Endothelial cell of umbilical vein (primary cell): ENCODE data around the gene KSR1. TPM values are rescaled to one million over a fixed set of nuclear protein-coding genes. Genes with fewer than 3 reads are reported as not detected.

ENCODE experiments used
- BruUV-seq: library from RNA; stranded (reverse); fragments of 400-500 nt; replicated peaks from 2 replicates; lab custom pipeline; 2021; lab: Mats Ljungman, UMichigan
- CTCF ChIA-PET: fragments of 300-600, 350-600 bp; sonication (Branson Sonifier 250); formaldehyde crosslinking; loops from one replicate; lab custom pipeline; 2021; ENCODE audit warnings: antibody characterized with exemption, inconsistent platforms; lab: Charles Lee
- POLR2A ChIA-PET: fragments of 300-600, 350-600 bp; sonication (Branson Sonifier 250); formaldehyde crosslinking; loops from one replicate; lab custom pipeline; 2021; ENCODE audit warnings: antibody characterized with exemption, inconsistent platforms; lab: Charles Lee
- DNase-seq: peaks from one replicate; pipeline ENCODE4 v3.0.0-alpha.2; 2011; ENCODE audit warnings: low read depth, low spot score
- FAIRE-seq: peaks from 2 replicates; lab custom pipeline; 2011; peaks lifted over from hg19 to GRCh38; lab: Jason Lieb, UNC
- H2AFZ ChIP-seq: 2 replicates; pipeline ENCODE4 v1.6.0; 2012; ENCODE audit warnings: low read depth, low read length, control low read depth, inconsistent platforms
- H3K27ac ChIP-seq: 2 replicates; pipeline ENCODE4 v1.5.1; 2011; ENCODE audit warnings: low read depth, mild to moderate bottlenecking, control low read depth, low read length, moderate library complexity; ENCODE audit not compliant: insufficient read depth
- H3K27me3 ChIP-seq, 2 experiments: 2 replicates each; pipeline versions ENCODE4 v1.6.0 to v1.6.1; 2011; ENCODE audit warnings: low read length in 2 of 2, mixed read lengths in 1 of 2; ENCODE audit not compliant: control insufficient read depth in 2 of 2, insufficient read depth in 2 of 2
- H3K36me3 ChIP-seq, 2 experiments: 2 replicates in 1 of 2; 3 replicates in 1 of 2; pipeline ENCODE4 v1.5.1; 2011; ENCODE audit warnings: low read length in 2 of 2, mild to moderate bottlenecking in 1 of 2, moderate library complexity in 1 of 2; ENCODE audit not compliant: control insufficient read depth in 2 of 2, insufficient read depth in 2 of 2; ENCODE audit errors: extremely low read depth in 1 of 2
- H3K4me1 ChIP-seq: 3 replicates; pipeline ENCODE4 v1.5.1; 2011; ENCODE audit warnings: mild to moderate bottlenecking, low read length; ENCODE audit not compliant: control insufficient read depth, insufficient read depth; ENCODE audit errors: extremely low read depth
- H3K4me2 ChIP-seq: 2 replicates; pipeline ENCODE4 v1.6.1; 2011; ENCODE audit warnings: low read length, control low read depth, mixed read lengths; ENCODE audit not compliant: insufficient read depth
- H3K4me3 ChIP-seq, 3 experiments: fragments of 200-600 bp in 1 of 3; sonication (generic), shearing (Covaris generic) in 1 of 3; replicated peaks in 1 of 3; 2 replicates each; pipeline ENCODE4 v1.5.1; 2011 to 2016; ENCODE audit warnings: control low read depth in 3 of 3, low read length in 3 of 3, mild to moderate bottlenecking in 2 of 3, inconsistent platforms in 1 of 3, low read depth in 1 of 3, moderate library complexity in 1 of 3; ENCODE audit not compliant: insufficient read depth in 1 of 3
- H3K79me2 ChIP-seq: 2 replicates; pipeline ENCODE4 v1.6.0; 2012; ENCODE audit warnings: low read length, inconsistent platforms; ENCODE audit not compliant: control insufficient read depth, insufficient read depth
- H3K9ac ChIP-seq: replicated peaks from 2 replicates; pipeline ENCODE3; 2011; ENCODE audit warnings: low read length, control low read depth; ENCODE audit not compliant: insufficient read depth; ENCODE audit errors: extremely low read depth
- H3K9me1 ChIP-seq: replicated peaks from 3 replicates; pipeline ENCODE4 v1.6.0; 2011; ENCODE audit warnings: mild to moderate bottlenecking, low read length; ENCODE audit not compliant: control insufficient read depth, insufficient read depth; ENCODE audit errors: extremely low read depth
- H3K9me3 ChIP-seq: replicated peaks from 2 replicates; pipeline ENCODE4 v1.5.1; 2012; ENCODE audit warnings: low read length, inconsistent platforms; ENCODE audit not compliant: control insufficient read depth, insufficient read depth
- H4K20me1 ChIP-seq: replicated peaks from 2 replicates; pipeline ENCODE3; 2011; ENCODE audit warnings: mild to moderate bottlenecking, low read length; ENCODE audit not compliant: control insufficient read depth, insufficient read depth; ENCODE audit errors: extremely low read depth
- EZH2 ChIP-seq: IDR thresholded peaks from 2 replicates; pipeline ENCODE4 v1.6.1; 2012; ENCODE audit warnings: borderline replicate concordance, low read depth, mild to moderate bottlenecking, moderate library complexity, low read length, inconsistent platforms; ENCODE audit not compliant: severe bottlenecking
- FOS ChIP-seq: IDR thresholded peaks from 2 replicates; pipeline ENCODE4 v1.6.1; 2011; ENCODE audit warnings: mild to moderate bottlenecking, low read length, moderate library complexity, borderline replicate concordance; ENCODE audit not compliant: insufficient read depth
- GATA2 ChIP-seq: IDR thresholded peaks from 2 replicates; pipeline ENCODE4 v1.7.0; 2011; ENCODE audit warnings: low read depth, mild to moderate bottlenecking, moderate library complexity, mixed read lengths, low read length; ENCODE audit not compliant: insufficient read length, insufficient read depth
- JUN ChIP-seq: IDR thresholded peaks from 2 replicates; pipeline ENCODE4 v1.6.1; 2011; ENCODE audit warnings: borderline replicate concordance, low read depth; ENCODE audit not compliant: insufficient read length, insufficient read depth
- MYC ChIP-seq: IDR thresholded peaks from one replicate; pipeline ENCODE4 v1.6.1; 2011; ENCODE audit warnings: mild to moderate bottlenecking, low read depth, low read length
- POLR2A ChIP-seq: IDR thresholded peaks from 2 replicates; pipeline ENCODE4 v1.6.1; 2012; ENCODE audit warnings: low read depth, mild to moderate bottlenecking, control low read depth, low read length
- POLR2AphosphoS5 ChIP-seq: IDR thresholded peaks from 2 replicates; pipeline ENCODE4 v1.6.1; 2012; ENCODE audit warnings: low read depth, mild to moderate bottlenecking, control low read depth, low read length, moderate library complexity; ENCODE audit not compliant: insufficient read depth
- dilution Hi-C: fragments of 300-500 bp; cut with MboI; formaldehyde crosslinking; loops from one replicate; pipeline ENCODE4 v1.15.0; 2019; ENCODE audit warnings: low sequenced_read_pairs; ENCODE audit not compliant: extremely low pct_ligation_motif_present
- intact Hi-C: fragments of 100-400 bp; cut with micrococcal nuclease; formaldehyde crosslinking; loops from one replicate; pipeline ENCODE4 v1.10.0; 2022
- polyA plus RNA-seq, 4 experiments: library from polyadenylated mRNA; depleted of rRNA in 3 of 4; stranded (reverse) in 3 of 4; unstranded in 1 of 4; fragments of >200 nt; gene quantifications; 2 replicates each; pipeline versions ENCODE4 v1.2.1 to v1.2.3, GENCODE V29; 2011 to 2012; ENCODE audit warnings: missing spikeins in 1 of 4
- total RNA-seq: library from RNA; stranded (reverse); gene quantifications from 2 replicates; pipeline ENCODE4 v1.2.3, GENCODE V29; 2021
- TF ChIP-seq, protein P1 (sequence below): IDR thresholded peaks from 2 replicates; pipeline ENCODE4 v1.6.1; 2011; ENCODE audit not compliant: insufficient read depth, insufficient read length
- TF ChIP-seq, protein P2 (sequence below), 2 donors: IDR thresholded peaks; 1 replicate in 1 of 2; 2 replicates in 1 of 2; pipeline ENCODE4 v1.5.1; 2011; ENCODE audit warnings: low read length in 2 of 2, mild to moderate bottlenecking in 2 of 2, moderate library complexity in 2 of 2, control low read depth in 1 of 2, inconsistent platforms in 1 of 2, low read depth in 1 of 2; ENCODE audit not compliant: insufficient read depth in 1 of 2; ENCODE audit errors: extremely low read depth in 1 of 2

KSR1 gene
- total and polyA plus RNA-seq, 2 donors (not counting 3 experiments of a cell fraction or from before 2014, with no cell fraction given): 35.4 to 80.2 TPM

DNA sequence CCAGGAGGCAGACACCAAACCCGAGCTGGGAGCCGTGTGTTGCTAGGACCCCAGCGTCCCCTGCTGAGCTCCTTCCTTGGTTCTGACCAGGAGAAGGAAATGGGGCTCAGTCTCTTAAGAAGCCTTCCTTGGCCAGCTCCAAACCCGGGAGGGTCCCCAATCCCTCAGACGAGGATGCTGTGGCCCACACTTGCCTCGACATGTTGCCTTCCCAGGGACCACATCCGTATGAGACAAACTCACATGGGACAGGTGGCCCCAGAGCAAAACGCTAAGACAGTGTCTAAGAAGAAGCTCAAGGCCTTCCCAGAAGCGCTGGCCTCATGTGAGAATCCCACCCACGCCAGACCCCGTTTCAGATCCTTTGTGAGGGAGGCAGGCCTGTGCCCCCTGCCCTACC lies 194.6 kb downstream of the KSR1 start:
- FAIRE-seq (no peak), DNase-seq (no peak)
- intact Hi-C loops (loop anchor here (1.0 to 5.0 kb wide), 4 partner anchors 42 to 414 kb away; no protein-coding TSS in a partner anchor), dilution Hi-C loops (no loop called here)
- ChIA-PET CTCF (interaction anchor here (0.6 to 9.2 kb wide), 18 partner anchors 9 to 414 kb away, joined by 3 to 262 read pairs (median 5); no protein-coding TSS in a partner anchor), POLR2A (no interaction called here)
- BruUV-seq: no TSS peak
- Histone ChIP-seq H3K79me2 (no peaks in the 10 kb centered on the region), H3K4me1 (no peaks in the 10 kb centered on the region), H3K9me3 (no peaks in the 10 kb centered on the region), H4K20me1 (no peaks in the 10 kb centered on the region), H3K27ac (no peak overlapping the region), H3K27me3 (no peaks in the 10 kb centered on the region), H3K9ac (no peak overlapping the region), H3K9me1 (no peaks in the 10 kb centered on the region), H3K4me3 (no peak overlapping the region), H2AFZ (no peak overlapping the region), H3K4me2 (no peak overlapping the region), H3K36me3 (no peaks in the 10 kb centered on the region)
- TF ChIP-seq EZH2 (no peak), JUN (no peak), POLR2A (no peak), POLR2AphosphoS5 (no peak), FOS (no peak), GATA2 (no peak), MYC (no peak)
- TF ChIP-seq, protein P1, sequence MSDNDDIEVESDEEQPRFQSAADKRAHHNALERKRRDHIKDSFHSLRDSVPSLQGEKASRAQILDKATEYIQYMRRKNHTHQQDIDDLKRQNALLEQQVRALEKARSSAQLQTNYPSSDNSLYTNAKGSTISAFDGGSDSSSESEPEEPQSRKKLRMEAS: no peak
- TF ChIP-seq, protein P2, sequence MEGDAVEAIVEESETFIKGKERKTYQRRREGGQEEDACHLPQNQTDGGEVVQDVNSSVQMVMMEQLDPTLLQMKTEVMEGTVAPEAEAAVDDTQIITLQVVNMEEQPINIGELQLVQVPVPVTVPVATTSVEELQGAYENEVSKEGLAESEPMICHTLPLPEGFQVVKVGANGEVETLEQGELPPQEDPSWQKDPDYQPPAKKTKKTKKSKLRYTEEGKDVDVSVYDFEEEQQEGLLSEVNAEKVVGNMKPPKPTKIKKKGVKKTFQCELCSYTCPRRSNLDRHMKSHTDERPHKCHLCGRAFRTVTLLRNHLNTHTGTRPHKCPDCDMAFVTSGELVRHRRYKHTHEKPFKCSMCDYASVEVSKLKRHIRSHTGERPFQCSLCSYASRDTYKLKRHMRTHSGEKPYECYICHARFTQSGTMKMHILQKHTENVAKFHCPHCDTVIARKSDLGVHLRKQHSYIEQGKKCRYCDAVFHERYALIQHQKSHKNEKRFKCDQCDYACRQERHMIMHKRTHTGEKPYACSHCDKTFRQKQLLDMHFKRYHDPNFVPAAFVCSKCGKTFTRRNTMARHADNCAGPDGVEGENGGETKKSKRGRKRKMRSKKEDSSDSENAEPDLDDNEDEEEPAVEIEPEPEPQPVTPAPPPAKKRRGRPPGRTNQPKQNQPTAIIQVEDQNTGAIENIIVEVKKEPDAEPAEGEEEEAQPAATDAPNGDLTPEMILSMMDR (IDR thresholded peaks at IDR 0.05; ENCODE audit: extremely low read depth in 1 of 2, insufficient read depth in 1 of 2, low read depth in 1 of 2, low read length in 2 of 2): no peak
